Stimulated activated CD8-positive, alpha-beta memory T cell treated with anti-CD3 and anti-CD28 coated beads, Interleukin-4, amount 100 ng/mL, for 4 hours (primary cell): Measurements from ENCODE around the gene HNRNPAB.
"Not testable (repeated sequence)": the region's sequence is repeated elsewhere in the genome, so short reads cannot be mapped to it uniquely, and the experiment has no call there.

Experiments
- DNase-seq, 2 donors: peaks; one replicate each; pipeline ENCODE4 v3.0.0-alpha.2; 2020; ENCODE audit warnings: low read depth in 2 of 2, low spot score in 1 of 2

Gene HNRNPAB

DNA sequence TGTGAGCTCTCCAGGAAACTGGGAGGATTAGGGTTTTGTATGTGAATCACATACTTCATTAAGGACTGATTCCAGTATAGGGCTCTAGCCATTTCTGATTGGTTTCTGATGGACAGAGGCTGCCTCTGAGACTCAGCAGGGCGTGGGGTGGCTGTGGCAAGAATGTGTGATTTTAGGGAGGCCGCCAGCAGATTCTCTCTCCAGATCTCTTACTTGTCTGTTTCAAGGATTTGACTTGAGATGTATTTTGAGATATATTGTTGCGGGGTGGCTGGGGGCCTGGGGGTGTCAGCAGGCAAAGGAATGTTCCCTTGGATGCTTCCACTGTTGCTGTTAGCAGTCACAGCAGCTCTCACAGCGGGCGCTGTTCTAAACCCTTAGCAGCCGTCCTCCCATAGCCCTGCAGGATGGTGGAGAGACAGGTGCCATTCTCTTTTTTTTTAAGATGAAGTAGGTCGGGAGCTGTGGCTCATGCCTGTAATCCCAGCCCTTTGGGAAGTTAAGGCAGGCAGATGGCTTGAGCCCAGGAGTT lies 8.0 kb upstream of the HNRNPAB start:
- no peak for DNase-seq

DNA sequence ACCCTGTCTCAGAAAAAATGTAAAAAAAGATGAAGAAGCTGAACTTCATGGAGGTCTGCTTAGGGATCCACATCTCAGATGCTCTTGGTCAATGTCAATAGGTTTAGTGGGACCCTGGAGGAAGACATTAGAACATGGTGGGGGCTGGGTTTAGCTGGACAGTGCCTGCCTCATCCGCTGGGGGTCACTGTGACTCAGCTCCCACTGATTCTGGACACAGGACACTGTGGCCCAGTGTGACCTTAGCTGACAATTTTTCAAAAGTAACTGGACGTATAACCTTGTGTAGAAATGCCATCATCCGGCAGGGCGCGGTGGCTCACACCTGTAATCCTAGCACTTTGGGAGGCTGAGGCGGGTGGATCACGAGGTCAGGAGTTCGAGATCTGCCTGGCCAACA lies 7.3 kb upstream of the HNRNPAB start:
- no peak for DNase-seq

DNA sequence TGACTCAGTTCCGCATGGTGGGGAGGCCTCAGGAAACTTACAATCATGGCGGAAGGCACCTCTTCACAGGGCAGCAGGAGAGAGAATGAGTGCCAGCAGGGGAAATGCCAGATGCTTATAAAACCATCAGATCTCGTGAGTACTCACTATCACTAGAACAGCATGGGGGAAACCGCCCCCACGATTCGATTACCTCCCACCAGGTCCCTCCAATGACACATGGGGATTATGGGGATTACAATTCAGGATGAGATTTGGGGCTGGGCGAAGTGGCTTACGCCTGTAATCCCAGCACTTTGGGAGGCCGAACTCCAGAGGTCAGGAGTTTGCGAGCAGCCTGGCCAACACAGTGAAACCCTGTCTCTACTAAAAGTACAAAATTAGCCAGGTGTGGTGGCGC lies 6.2 kb upstream of the HNRNPAB start:
- not testable (repeated sequence) for DNase-seq

DNA sequence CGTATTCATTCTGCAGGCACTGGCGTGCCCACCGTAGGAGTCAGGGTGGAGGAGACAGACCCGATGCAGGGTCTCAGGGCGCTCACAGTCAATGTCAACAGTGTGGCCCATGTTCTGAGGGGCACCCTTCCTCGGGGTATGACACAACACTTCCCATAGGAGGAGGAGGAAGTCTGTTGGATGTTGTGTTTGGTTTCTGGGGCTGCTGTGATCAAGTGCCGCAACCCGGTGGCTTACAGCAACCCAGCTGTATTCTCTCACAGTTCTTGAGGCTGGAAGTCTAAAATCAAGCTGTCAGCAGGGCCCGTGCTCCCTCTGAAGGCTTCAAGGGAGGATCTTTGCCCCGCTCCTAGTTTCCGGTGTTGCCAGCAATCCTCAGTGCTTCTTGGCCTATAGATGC lies 5.6 kb upstream of the HNRNPAB start:
- no peak for DNase-seq

DNA sequence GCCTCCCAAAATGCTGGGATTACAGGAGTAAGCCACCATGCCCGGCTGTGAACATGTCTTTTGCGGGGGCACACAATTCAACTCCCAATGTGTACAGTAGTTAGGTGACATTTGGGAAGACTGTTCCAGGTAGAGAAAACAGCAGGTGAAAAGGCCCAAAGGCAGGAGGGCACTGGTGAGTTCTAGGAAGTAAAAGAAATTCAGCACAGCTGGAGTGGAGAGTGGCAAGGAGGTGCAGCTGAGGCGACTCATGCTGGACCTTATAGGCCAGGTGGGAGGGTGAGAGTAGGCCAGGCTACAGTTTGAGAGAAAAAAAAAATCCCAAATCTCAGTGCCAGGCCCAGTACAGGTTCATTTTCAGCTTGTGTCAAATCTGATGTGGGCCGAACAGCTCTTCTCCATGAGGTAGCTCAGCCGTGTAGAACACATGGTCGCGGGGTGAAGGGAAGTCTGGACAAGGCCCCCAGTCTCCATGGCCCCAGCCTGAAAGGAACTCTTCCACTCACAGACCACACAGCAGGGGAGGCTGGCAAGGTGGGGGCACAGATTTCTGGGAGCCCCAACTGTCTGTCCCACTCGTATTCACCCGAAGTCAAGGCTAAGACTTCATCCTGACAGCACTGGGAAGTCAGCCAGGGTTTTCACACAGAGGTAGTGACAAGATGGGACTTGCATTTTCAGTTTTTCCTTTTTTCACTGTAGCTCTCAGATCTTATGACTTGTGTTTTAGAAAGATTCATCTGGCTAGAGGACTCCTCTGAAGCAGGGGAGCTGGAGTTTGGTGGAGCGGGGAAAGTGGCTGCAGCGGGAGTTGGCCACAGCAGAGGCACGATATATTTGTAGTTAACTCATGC lies 4.5 kb upstream of the HNRNPAB start:
- DNase-seq = no peak

DNA sequence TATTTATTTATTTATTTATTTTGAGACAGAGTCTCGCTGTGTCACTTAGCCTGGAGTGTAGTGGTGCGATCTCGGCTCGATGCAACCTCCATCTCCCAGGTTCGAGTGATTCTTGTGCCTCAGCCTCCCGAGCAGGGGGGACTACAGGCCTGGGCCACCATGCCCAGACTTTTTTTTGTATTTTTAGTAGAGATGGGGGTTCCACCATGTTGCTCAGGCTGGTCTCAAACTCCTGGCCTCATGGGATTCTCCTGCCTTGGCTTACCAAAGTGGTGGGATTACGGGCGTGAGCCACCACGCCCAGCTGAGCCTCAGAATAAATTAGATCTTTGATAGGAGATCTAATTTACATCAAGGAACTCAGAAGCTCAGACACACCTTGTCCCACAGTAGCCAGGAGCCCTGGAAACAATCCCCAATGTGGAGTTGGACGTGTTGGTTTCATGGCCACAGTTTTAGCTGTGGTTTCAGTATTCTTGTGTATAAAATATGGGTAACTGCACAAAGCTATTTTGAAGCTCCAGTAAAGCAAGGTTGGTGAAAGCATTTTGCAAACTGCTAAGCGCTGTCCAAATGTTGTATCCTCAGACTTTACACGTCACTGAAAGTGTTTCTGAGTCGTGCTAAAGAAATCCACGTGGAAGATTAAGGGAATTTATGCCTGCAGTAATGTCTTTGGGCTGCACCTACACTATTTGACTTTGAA lies 3.0 kb upstream of the HNRNPAB start:
- no peak for DNase-seq

DNA sequence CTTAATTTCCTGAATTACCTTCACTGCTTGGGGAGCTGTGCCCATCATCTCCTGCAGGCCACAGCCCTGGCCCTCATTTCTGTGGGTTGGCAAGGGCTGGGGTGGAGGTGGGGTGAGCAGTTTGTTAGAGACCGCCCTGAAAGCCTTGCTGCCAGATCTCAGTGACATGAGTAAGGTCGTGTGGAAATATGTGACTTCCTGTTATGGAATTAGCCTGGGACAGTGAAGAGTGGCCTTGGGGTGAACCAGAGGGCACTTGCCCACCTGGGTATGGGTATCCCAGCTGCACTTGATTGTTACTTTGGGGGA lies 2.5 kb upstream of the HNRNPAB start:
- no peak for DNase-seq

DNA sequence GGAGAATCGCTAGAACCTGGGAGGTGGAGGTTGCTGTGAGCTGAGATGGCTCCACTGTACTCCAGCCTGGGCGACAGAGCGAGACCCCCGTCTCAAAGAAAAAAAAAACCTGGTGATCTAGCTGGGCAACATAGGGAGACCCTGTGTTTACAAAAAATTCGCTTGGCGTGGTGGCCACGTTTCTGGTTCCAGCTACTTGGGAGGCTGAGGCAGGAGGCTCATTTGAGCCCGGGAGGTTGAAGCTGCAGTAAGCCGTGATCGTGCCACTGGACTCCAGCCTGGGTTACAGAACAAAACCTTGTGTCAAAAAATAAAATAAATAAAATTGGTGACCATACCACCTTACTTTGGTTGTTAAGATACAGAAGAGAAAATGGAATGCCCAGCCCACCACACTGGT lies 1.8 kb upstream of the HNRNPAB start:
- DNase-seq = no peak

DNA sequence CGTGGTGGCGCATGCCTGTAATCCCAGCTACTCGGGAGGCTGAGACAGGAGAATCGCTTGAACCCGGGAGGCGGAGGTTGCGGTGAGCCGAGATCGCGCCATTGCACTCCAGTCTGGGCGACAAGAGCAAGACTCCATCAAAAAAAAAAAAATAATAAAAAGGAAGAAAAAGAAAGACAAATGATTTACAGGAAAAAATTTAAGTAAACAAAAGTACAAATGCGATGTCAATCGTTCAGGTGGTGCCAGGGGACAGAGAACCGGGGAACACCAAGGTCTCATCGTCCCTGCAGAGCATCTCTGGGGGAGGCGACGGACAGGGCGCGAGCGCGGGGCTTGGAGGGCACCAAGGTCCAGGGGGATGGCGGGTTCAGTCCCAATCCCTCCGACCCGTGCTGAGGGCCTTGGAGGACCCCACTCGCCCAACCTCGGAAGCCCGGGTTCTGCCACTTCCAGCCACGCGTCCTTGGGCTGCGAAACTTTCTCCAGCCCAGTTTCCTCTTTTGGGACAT lies 607 bp upstream of the HNRNPAB start:
- DNase-seq = no peak

DNA sequence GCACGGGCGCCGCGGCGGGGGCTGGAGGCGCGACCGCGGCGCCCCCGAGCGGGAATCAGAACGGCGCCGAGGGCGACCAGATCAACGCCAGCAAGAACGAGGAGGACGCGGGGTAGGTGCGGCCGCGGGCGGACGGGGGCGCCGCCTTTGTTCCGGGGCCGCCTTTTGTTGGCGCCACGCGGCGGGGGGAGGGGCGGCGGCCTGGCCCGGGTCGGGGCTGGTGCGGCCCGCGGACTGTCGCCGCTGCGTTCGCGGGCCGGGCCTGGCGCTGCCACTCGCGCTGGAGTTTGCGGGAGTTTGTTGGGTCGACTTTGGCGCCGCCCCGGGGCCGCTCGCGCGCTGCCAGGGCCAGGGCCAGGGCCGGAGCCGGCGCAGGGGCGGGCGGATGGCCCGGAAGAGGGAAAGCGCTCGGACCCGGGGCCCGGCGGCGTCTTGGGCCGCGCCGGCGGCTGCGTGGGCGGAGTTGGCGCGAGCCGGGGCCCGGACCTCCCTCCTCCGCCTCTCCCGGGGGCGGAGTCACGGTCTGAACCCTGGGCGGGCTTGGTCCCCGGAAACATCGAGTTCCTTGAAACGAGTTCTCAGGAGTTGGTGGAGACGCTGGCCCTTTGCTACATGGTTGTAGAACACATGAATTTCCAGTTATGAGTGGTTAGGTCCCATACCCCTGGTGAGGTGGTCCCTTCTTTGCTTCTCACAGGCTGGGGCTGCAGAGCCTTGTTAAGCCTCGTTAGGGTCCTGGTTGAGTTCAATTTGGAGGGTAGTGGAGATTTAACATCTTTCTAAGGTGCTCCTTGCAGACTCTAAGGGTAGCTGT lies 809 bp downstream of the HNRNPAB start:
- peak; percentile 45 to 52 for DNase-seq

DNA sequence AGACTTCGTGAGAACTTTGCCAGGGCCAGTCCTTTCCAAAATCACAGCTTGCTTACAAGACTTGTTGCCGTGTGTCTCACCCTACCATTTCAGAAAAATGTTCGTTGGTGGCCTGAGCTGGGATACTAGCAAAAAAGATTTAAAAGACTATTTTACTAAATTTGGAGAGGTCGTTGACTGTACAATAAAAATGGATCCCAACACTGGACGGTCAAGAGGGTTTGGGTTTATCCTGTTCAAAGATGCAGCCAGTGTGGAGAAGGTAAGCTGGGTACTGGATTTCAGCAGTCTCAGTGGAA lies 1.4 kb downstream of the HNRNPAB start:
- DNase-seq = no peak

DNA sequence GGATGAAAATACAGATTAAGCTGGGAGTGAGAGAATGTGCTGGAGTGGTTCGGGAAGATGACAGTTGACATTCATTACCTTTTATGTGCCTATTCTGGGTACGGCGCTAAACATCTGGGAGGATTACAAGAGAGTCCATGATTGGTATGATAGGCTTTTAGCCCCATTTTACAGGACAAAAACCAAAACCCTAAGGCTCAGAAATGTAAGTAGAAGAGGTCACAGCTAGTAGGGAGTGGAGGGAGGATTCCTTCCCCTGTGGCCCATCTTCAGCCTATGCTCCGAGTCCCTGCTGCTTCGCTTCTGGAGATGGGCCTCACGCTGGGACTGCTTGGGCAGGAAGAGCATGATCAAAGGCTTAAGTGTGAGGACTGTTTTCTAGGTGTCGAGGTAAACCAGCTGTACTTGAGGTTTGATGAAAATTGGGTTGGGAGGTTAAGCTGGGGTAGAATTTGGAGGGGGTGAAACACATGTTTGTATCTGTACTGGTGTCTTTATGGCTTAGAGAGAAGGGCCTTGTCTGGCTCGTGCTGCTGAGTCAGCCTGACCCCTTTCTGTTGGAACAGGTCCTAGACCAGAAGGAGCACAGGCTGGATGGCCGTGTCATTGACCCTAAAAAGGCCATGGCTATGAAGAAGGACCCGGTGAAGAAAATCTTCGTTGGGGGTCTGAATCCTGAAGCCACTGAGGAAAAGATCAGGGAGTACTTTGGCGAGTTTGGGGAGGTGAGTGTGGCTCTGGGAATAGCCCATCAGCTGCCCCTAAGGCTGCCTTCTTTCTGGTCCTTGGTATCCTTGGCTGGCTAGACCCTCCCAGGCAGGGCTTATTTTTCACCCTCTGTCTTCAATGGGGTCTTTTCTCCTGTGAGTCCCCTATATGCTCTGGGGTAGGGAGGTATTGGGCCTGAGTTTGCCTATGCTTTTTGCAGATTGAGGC lies 2.1 kb downstream of the HNRNPAB start:
- no peak for DNase-seq

DNA sequence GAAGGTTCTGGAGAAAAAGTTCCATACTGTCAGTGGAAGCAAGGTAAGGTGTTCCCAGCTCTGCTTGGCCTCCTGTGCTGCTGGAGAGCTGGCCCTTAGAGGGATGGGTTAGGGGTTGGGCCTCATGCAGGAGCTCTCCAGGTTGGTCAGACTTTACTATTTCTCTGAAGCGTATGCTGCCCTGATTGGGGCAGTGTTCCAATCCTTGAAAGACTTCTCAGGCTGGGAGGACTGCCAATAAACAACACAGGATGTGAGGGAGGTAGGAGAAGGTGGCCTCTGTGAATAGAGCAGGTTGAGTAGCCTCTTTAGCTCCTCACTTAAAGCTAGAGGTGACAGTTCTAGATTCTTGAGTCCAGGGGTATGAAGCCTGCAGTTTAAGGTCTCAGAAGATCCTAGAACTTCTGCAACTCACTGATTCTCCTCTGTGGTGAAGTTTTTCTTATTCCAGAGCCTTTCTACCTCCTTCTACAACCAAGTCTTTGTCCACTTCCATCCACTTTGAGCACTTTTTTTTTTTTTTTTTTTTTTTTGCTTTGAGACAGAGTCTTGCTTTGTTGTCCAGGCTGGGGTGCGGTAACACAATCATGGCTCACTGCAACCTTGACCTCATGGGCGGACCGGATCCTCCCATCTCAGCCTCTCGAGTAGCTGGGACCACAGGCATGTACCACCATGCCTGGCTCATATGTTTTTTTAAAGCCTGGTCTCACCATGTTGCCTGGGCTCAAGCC lies 3.0 kb downstream of the HNRNPAB start:
- DNase-seq = no peak

DNA sequence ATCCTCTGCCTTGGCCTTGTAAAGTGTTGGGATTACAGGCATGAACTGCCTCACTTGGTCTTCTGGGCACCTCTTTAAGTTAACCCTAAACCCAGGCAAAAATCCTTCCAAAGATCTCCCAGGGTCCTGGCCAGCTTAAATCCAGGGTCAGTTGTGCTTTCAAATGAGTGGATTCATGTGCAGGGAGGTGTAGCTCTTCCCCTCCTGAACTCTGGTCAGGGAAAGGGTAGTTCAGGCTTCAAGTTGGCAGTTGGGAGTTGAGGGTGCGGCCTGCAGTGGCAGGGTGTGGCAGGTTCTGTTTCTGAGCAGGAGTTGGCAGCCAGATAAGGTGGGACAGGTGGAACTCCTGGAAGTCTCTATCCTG lies 3.6 kb downstream of the HNRNPAB start:
- no peak for DNase-seq

DNA sequence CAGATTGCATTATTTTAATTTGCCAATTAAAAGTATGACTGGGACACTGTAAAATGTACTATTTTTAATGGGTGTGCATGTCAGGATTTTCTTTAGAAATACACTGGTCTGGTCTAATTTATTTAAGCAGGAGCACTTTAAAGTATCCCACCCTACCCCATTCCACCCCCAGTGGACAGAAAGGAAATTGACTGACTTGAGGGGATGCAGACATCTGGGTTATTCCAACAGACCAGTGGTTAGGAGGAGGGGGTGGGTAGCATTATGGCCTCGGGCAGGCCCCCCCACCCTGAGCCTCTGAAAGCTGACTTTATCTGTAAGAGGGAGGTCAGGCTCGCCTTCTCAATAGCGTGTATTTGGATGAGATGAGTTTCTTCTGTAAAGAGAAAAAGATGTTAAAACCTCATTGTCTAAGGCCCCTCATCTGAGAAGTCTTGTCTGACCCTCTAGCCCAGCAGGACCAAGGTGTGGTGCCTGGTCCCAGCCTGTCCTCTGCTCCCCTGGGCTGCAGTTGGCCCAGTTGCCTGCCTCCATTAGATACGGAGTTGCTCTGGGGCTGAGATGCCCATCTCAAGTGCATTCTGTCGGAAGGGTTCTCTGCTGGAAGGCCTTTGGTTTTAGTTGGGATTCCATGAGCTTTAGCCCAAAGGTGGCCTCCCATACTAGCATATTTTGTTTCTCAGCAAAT lies 4.4 kb downstream of the HNRNPAB start:
- no peak for DNase-seq

DNA sequence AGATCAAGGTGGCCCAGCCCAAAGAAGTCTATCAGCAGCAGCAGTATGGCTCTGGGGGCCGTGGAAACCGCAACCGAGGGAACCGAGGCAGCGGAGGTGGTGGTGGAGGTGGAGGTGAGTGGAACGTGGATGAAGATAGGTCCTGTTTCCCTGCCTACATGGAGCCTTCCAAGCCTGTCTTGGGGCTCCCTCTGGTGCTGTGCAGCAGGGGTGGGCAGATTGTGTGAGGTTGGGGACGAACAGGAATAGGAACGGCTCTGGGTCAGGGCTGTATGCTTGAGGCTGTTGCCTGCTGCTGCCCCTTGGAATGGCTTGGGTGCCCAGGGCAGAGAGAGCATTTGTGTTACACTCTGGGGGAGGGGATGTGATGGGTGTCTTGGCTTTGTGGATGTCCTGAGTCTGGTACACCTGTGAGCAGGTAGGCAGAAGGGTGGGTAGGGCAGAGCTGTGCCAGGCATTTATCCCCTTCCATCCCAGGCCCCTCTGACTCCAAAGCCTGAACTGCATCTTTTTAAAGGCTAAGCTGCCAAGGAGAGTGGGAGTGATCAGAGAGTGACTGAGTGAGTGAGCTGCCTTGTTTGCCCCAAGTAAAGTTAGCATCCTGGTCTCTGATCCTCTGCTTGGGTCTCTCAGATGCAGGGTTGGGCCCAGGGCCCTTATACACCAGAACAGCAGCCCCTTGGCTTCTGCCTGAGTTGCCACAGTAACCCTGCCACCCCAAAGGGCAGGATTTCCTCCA lies 5.2 kb downstream of the HNRNPAB start:
- DNase-seq = no peak

DNA sequence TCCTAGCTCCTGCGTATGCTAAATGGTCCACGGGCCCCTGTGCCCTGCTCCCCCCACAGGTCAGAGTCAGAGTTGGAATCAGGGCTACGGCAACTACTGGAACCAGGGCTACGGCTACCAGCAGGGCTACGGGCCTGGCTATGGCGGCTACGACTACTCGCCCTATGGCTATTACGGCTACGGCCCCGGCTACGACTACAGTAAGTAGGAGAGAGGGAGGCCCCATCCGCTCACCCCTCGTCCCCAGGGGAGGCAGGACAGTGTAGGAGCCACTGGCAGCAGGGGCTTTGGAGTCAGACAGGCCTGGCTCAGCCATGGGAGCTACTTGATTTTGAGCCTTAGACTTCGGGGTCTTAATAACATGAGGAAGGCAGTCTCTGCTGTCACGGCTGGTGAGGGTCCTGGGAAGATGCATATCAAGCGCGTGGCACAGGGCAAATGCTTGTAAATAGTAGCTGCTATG lies 5.8 kb downstream of the HNRNPAB start:
- DNase-seq = no peak

DNA sequence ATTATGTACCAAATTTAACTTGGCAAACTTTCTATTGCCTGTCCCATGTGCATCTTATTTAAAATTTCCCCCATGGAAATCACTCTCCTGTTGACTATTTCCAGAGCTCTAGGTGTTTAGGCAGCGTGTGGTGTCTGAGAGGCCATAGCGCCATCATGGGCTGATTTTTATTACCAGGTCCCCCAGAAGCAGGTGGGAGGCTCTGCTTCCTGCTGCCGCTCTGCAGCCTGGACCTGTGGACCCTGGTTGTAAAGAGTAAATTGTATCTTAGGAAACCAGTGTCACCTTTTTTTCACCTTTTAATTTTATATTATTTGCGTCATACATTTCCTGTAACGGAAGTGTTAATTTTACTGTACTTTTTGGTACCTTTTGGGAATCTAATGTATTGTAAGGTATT lies 6.4 kb downstream of the HNRNPAB start:
- no peak for DNase-seq
